Measurements from ENCODE around the gene ENTPD8. TPM values are rescaled to one million over a fixed set of nuclear protein-coding genes. Genes with fewer than 3 reads are reported as not detected.
"Not testable (repeated sequence)": the region's sequence is repeated elsewhere in the genome, so short reads cannot be mapped to it uniquely, and the experiment has no call there.

The ENTPD8 gene
- total RNA-seq, 3 donors from 2014 or later: 36.7 to 127 (median 74.8) TPM

DNA sequence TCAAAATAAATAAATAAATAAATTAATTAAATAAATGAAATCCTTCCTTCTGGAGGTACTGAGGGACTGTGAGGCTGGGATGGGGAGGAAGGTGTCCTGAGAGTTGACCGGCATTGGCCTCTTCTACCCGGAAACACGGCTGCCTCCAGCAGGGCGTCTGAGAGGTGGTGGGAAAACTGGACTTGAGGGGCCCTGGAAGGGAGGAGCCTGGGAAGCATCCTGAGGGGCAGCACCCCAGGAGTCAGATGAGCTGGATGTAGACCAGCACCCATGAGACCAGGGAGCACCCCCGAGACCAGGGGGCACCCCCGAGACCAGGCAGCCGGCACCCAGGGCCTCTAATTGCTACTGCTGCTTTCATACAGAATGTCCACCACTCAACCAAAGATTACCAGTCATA lies 26.7 kb upstream of the ENTPD8 start:
- TF ChIP-seq, protein P1, sequence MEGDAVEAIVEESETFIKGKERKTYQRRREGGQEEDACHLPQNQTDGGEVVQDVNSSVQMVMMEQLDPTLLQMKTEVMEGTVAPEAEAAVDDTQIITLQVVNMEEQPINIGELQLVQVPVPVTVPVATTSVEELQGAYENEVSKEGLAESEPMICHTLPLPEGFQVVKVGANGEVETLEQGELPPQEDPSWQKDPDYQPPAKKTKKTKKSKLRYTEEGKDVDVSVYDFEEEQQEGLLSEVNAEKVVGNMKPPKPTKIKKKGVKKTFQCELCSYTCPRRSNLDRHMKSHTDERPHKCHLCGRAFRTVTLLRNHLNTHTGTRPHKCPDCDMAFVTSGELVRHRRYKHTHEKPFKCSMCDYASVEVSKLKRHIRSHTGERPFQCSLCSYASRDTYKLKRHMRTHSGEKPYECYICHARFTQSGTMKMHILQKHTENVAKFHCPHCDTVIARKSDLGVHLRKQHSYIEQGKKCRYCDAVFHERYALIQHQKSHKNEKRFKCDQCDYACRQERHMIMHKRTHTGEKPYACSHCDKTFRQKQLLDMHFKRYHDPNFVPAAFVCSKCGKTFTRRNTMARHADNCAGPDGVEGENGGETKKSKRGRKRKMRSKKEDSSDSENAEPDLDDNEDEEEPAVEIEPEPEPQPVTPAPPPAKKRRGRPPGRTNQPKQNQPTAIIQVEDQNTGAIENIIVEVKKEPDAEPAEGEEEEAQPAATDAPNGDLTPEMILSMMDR (IDR thresholded peaks at IDR 0.05): no peak
- no peak overlapping the region for H3K4me3 ChIP-seq
- no peaks in the 10 kb centered on the region for H3K4me1 ChIP-seq (ENCODE audit: low read depth)
- ATAC-seq: no peak
- DNase-seq: peak in 2 of 3 donors; percentile 9 to 27
- intact Hi-C loops (cut with DNase I, micrococcal nuclease): no loop called here
- H3K36me3 ChIP-seq (ENCODE audit: low read depth): no peaks in the 10 kb centered on the region
- H3K9me3 ChIP-seq: no peaks in the 10 kb centered on the region

DNA sequence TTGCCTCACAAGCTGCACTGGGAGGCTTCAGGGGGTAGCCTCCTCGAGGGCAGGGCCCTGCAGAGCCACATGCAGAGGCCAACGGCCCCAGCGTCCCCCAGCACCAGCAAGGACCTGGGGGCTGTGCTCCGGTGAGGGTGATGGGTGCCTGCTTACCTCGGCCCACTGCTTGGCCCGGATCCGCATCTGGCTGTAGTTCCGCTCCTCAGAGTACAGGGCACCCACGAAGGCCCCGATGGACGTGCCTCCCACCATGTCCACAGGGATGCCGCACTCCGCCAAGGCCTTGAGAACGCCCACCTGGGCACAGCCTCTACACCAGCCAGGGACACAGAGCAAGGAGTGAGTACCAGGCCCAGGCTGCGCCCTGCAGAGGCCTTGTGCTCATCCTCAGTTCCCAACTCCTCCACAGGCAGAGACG lies 26.0 kb upstream of the ENTPD8 start:
- H3K9me3 ChIP-seq: no peaks in the 10 kb centered on the region
- TF ChIP-seq, protein P1 (IDR thresholded peaks at IDR 0.05): no peak
- peak in 1 of 3 donors; percentile 49 for DNase-seq
- no peaks in the 10 kb centered on the region for H3K36me3 ChIP-seq (ENCODE audit: low read depth)
- H3K4me3 ChIP-seq: no peak overlapping the region
- H3K4me1 ChIP-seq (ENCODE audit: low read depth): no peaks in the 10 kb centered on the region
- intact Hi-C loops (cut with DNase I, micrococcal nuclease): no loop called here
- ATAC-seq: no peak

DNA sequence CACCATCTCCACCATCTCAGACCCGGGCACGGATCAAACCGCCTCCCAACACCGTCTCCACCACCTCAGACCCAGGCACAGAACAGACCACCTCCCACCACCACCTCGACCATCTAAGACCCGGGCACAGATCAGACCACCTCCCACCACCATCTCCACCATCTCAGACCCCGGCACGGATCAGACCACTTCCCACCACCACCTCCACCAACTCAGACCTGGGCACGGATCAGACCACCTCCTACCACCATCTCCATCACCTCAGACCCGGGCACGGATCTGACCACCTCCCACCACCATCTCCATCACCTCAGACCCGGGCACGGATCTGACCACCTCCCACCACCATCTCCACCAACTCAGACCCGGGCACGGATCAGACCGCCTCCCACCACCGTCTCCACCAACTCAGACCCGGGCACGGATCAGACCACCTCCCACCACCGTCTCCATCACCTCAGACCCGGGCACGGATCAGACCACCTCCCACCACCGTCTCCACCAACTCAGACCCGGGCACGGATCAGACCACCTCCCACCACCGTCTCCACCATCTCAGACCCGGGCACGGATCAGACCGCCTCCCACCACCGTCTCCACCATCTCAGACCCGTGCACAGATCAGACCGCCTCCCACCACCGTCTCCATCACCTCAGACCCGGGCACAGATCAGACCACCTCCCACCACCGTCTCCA lies 25.4 kb upstream of the ENTPD8 start:
- intact Hi-C loops (cut with DNase I, micrococcal nuclease); H3K9me3 ChIP-seq; ATAC-seq; H3K4me1 ChIP-seq (ENCODE audit: low read depth); H3K4me3 ChIP-seq; H3K36me3 ChIP-seq (ENCODE audit: low read depth): not testable (repeated sequence)
- peak in 1 of 3 donors; percentile 37 for DNase-seq

GRCh38 chr9:137465720-137466388 lies 24.7 kb upstream of the ENTPD8 start:
- Histone ChIP-seq H3K36me3 (ENCODE audit: low read depth) (no peaks in the 10 kb centered on the region), H3K9me3 (no peaks in the 10 kb centered on the region), H3K4me1 (ENCODE audit: low read depth) (no peaks in the 10 kb centered on the region), H3K4me3 (no peak overlapping the region)
- TF ChIP-seq, protein P1 (IDR thresholded peaks at IDR 0.05): no peak
- ATAC-seq (no peak), DNase-seq (peak in 2 of 3 donors; percentile 8 to 31)
- intact Hi-C loops (cut with DNase I, micrococcal nuclease): no loop called here

GRCh38 chr9:137465000-137465719 lies 24.0 kb upstream of the ENTPD8 start:
- Histone ChIP-seq H3K4me1 (ENCODE audit: low read depth) (no peaks in the 10 kb centered on the region), H3K9me3 (no peaks in the 10 kb centered on the region), H3K4me3 (no peak overlapping the region), H3K36me3 (ENCODE audit: low read depth) (no peaks in the 10 kb centered on the region)
- intact Hi-C loops (cut with DNase I, micrococcal nuclease): no loop called here
- ATAC-seq (no peak), DNase-seq (peak in 1 of 3 donors; percentile 49)
- TF ChIP-seq, protein P1 (IDR thresholded peaks at IDR 0.05): no peak
